Measurements from ENCODE around the gene LMAN1L. TPM values are rescaled to one million over a fixed set of nuclear protein-coding genes. Genes with fewer than 3 reads are reported as not detected.

The LMAN1L gene
- total and polyA plus RNA-seq, 4 experiments from 2014 or later: 0.23 to 0.39 TPM; not detected in 2

DNA sequence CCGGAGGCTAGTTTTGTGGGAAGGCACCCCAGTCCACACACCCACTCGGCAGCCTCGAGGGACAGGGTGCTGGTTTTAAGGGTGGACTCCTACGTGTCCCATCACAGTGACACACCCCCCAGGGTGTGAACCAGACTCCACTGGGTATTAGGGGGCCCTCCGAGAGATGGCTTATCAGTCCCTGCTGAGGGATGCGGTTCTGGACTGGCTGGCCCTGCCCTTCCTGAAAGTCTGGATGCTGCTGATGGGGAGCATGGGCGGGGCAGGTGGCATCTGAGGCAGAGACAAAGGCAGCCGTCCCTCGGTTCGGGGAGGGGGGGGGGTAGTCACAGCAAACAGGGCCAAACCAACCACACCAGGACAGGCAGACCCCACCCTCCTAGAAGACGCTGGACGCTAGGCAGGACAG is 31.3 kb downstream of the LMAN1L start:
- H3K4me3 ChIP-seq (ENCODE audit: low read length in 2 of 2): peak overlapping the region; percentile 30 to 83
- H3K36me3 ChIP-seq (ENCODE audit: insufficient read depth, low read length): peaks cover 18% of the 10 kb centered on the region
- H3K9me3 ChIP-seq (ENCODE audit: control insufficient read depth in 1 of 2, low read length in 2 of 2): no peaks in the 10 kb centered on the region
- H3K27ac ChIP-seq (ENCODE audit: low read depth, low read length): peak overlapping the region; percentile 77
- Mint-ChIP-seq H3K4me1 (peaks cover 37 to 57% (median 46%) of the 10 kb centered on the region in 4 donors), H3K27ac (peak overlapping the region; percentile 8 to 97 (median 93)), H3K4me3 (peak overlapping the region in 6 of 8 donors; percentile 41 to 92 (median 86)), H3K9me3 (no peaks in the 10 kb centered on the region), H3K27me3 (no peaks in the 10 kb centered on the region), H3K36me3 (peaks cover 18 to 42% of the 10 kb centered on the region in 2 donors)
- H3K27me3 ChIP-seq (ENCODE audit: insufficient read depth, low read length): no peaks in the 10 kb centered on the region
- no peak for DNase-seq
- intact Hi-C loops (cut with micrococcal nuclease): loop anchor here (1.0 to 5.0 kb wide), 5 partner anchors 46 to 212 kb away; partner anchors contain the start of genes COX5A and MPI
- ChIA-PET POLR2A (ENCODE audit: partially characterized antibody) (interaction anchor here (0.6 to 7.9 kb wide), 17 partner anchors 12 to 229 kb away, joined by 3 to 106 read pairs (median 10); partner anchors contain the start of genes CLK3, COX5A, CSK and FAM219B), CTCF (ENCODE audit: partially characterized antibody) (interaction anchor here (0.9 to 7.3 kb wide), 16 partner anchors 26 to 225 kb away, joined by 3 to 136 read pairs (median 10); partner anchors contain the start of genes COX5A, FAM219B and MPI)
- peaks cover 52% of the 10 kb centered on the region for H3K4me1 ChIP-seq (ENCODE audit: insufficient read depth, low read length)

DNA sequence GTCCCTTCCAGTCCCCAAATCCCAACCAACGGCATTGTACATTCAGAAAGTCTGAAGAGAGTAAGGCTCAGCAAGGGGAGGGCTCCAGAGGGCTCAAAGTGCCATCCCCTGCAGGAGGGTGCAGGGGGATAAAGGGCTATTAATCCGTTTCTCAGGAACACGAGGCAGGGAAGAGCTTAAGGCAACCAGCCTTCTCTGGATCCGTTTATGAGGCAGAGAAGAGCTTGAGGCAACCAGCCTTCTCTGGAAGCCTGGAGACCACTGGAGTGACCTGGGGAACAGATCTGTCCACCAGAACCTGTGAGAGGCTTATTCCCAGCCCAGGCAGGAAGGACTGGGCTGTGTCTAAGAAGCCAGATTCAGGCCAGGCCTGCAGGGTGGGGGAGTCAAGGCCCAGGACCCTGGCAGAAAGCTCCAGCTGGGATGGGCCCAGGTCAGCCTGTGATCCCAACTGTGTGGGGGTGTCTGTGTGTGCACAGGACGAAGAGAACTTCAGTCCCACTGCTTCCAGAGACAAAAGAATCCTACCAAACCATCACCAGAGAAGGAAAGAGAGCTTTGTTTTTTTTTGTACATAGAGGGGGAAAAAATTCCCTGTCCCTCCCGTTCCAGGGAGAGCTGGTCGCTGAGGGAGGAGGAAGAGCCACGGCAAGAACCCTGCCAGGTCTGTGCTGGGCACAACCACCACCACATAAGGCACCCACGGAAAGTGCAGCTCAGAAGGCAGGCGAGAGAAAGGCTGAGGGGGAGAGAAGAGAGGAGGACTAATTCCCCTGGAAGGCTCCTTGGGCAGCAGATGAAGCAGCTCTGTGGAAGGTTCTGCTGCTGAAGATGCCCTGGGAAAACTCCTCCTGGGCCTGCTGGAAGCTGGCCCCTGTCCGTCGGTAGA is 31.9 kb downstream of the LMAN1L start:
- H3K27me3 ChIP-seq (ENCODE audit: insufficient read depth, low read length): no peaks in the 10 kb centered on the region
- no peaks in the 10 kb centered on the region for H3K9me3 Mint-ChIP-seq
- H3K36me3 ChIP-seq (ENCODE audit: insufficient read depth, low read length): peaks cover 20% of the 10 kb centered on the region
- no peaks in the 10 kb centered on the region for H3K27me3 Mint-ChIP-seq
- H3K4me3 Mint-ChIP-seq: peak overlapping the region; percentile 67 to 92 (median 76)
- no peak for DNase-seq
- peak overlapping the region; percentile 77 for H3K27ac ChIP-seq (ENCODE audit: low read depth, low read length)
- H3K9me3 ChIP-seq (ENCODE audit: control insufficient read depth in 1 of 2, low read length in 2 of 2): no peaks in the 10 kb centered on the region
- intact Hi-C loops (cut with micrococcal nuclease): loop anchor here (1.0 to 5.0 kb wide), 4 partner anchors 29 to 212 kb away; partner anchors contain the start of genes FAM219B and SCAMP2
- peaks cover 20 to 42% of the 10 kb centered on the region in 2 donors for H3K36me3 Mint-ChIP-seq
- ChIA-PET CTCF (ENCODE audit: partially characterized antibody) (interaction anchor here (0.6 to 7.3 kb wide), 24 partner anchors 10 to 302 kb away, joined by 3 to 136 read pairs (median 4); partner anchors contain the start of genes COX5A, FAM219B and MPI), POLR2A (ENCODE audit: partially characterized antibody) (interaction anchor here (0.6 to 7.9 kb wide), 18 partner anchors 9 to 229 kb away, joined by 3 to 106 read pairs (median 8); partner anchors contain the start of genes CLK3, COX5A, CSK and FAM219B)
- peak overlapping the region in 1 of 2 donors; percentile 49 for H3K4me3 ChIP-seq (ENCODE audit: low read length in 2 of 2)
- peak overlapping the region; percentile 72 to 95 (median 91) for H3K27ac Mint-ChIP-seq
- peaks cover 37 to 57% (median 46%) of the 10 kb centered on the region in 4 donors for H3K4me1 Mint-ChIP-seq
- H3K4me1 ChIP-seq (ENCODE audit: insufficient read depth, low read length): peaks cover 52% of the 10 kb centered on the region

DNA sequence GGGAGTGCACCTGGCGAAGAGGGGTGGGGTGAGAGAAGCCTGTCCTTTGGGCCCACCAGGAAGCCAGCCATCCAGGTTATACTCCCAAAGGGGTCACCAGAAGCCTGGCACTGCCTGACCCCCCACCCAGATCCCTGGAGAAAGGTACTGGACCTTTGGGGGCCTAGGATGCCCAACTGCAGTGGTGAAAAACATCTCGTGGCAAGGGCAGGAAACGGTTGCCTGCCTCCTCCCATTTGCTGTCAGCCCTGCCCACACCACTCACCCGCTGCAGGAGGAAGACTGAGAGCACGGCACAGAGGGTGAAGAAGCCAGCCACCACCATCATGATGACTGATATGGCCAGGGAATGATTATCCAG is 32.6 kb downstream of the LMAN1L start:
- Mint-ChIP-seq H3K36me3 (peaks cover 23 to 47% of the 10 kb centered on the region in 2 donors), H3K27me3 (no peaks in the 10 kb centered on the region), H3K4me1 (peaks cover 37 to 57% (median 46%) of the 10 kb centered on the region in 4 donors), H3K4me3 (peak overlapping the region; percentile 67 to 92 (median 76)), H3K27ac (peak overlapping the region; percentile 72 to 95 (median 91)), H3K9me3 (no peaks in the 10 kb centered on the region)
- POLR2A ChIA-PET (ENCODE audit: partially characterized antibody): interaction anchor here (0.6 to 7.9 kb wide), 14 partner anchors 9 to 230 kb away, joined by 3 to 106 read pairs (median 13); partner anchors contain the start of genes CLK3, COX5A, CSK and FAM219B
- Histone ChIP-seq H3K4me3 (ENCODE audit: low read length in 2 of 2) (peak overlapping the region in 1 of 2 donors; percentile 49), H3K27ac (ENCODE audit: low read depth, low read length) (peak overlapping the region; percentile 77), H3K36me3 (ENCODE audit: insufficient read depth, low read length) (peaks cover 26% of the 10 kb centered on the region), H3K27me3 (ENCODE audit: insufficient read depth, low read length) (no peaks in the 10 kb centered on the region), H3K9me3 (ENCODE audit: control insufficient read depth in 1 of 2, low read length in 2 of 2) (no peaks in the 10 kb centered on the region), H3K4me1 (ENCODE audit: insufficient read depth, low read length) (peaks cover 52% of the 10 kb centered on the region)
- intact Hi-C loops (cut with micrococcal nuclease): loop anchor here (1.0 kb wide), 3 partner anchors 28 to 61 kb away; partner anchors contain the start of genes FAM219B and SCAMP2
- CTCF ChIA-PET (ENCODE audit: partially characterized antibody): interaction anchor here (0.6 to 7.3 kb wide), 20 partner anchors 9 to 303 kb away, joined by 3 to 136 read pairs (median 4); partner anchors contain the start of genes COX5A and FAM219B
- DNase-seq: peak; percentile 51 to 68 (median 56)

DNA sequence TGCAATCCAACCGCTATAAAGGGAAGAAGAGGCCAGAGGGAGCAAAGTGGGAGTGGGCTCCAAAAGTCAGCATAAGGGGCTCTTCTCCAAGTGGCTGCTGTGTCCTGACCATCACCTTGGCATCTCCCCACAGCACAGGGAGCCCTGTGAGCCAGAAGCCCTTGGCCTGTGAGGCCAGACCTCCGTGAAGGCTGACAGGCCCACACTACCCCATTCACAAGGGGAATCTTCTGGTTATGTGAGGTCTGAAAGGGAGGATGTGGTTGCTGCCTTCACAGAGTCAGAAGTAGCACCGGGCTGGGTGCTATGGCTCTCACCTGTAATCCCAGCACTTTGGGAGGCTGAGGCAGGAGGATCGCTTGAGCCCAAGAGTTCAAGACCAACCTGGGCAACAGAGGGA is 32.9 kb downstream of the LMAN1L start:
- Mint-ChIP-seq H3K4me1 (peaks cover 37 to 57% (median 46%) of the 10 kb centered on the region in 4 donors), H3K9me3 (no peaks in the 10 kb centered on the region), H3K27me3 (no peaks in the 10 kb centered on the region), H3K27ac (peak overlapping the region; percentile 72 to 95 (median 91)), H3K4me3 (peak overlapping the region; percentile 26 to 92 (median 76)), H3K36me3 (peaks cover 23 to 49% of the 10 kb centered on the region in 2 donors)
- POLR2A ChIA-PET (ENCODE audit: partially characterized antibody): interaction anchor here (0.6 to 7.9 kb wide), 11 partner anchors 8 to 63 kb away, joined by 3 to 106 read pairs (median 16); partner anchors contain the start of genes CSK, FAM219B and SCAMP2
- no peaks in the 10 kb centered on the region for H3K9me3 ChIP-seq (ENCODE audit: control insufficient read depth in 1 of 2, low read length in 2 of 2)
- peak overlapping the region; percentile 77 for H3K27ac ChIP-seq (ENCODE audit: low read depth, low read length)
- H3K27me3 ChIP-seq (ENCODE audit: insufficient read depth, low read length): no peaks in the 10 kb centered on the region
- H3K4me1 ChIP-seq (ENCODE audit: insufficient read depth, low read length): peaks cover 52% of the 10 kb centered on the region
- DNase-seq: peak in 2 of 5 donors; percentile 28 to 30
- intact Hi-C loops (cut with micrococcal nuclease): loop anchor here (1.0 kb wide), 3 partner anchors 28 to 61 kb away; partner anchors contain the start of genes FAM219B and SCAMP2
- peaks cover 30% of the 10 kb centered on the region for H3K36me3 ChIP-seq (ENCODE audit: insufficient read depth, low read length)
- peak overlapping the region in 1 of 2 donors; percentile 49 for H3K4me3 ChIP-seq (ENCODE audit: low read length in 2 of 2)
- CTCF ChIA-PET (ENCODE audit: partially characterized antibody): interaction anchor here (0.9 to 7.3 kb wide), 9 partner anchors 13 to 109 kb away, joined by 3 to 136 read pairs (median 10); partner anchors contain the start of gene FAM219B

DNA sequence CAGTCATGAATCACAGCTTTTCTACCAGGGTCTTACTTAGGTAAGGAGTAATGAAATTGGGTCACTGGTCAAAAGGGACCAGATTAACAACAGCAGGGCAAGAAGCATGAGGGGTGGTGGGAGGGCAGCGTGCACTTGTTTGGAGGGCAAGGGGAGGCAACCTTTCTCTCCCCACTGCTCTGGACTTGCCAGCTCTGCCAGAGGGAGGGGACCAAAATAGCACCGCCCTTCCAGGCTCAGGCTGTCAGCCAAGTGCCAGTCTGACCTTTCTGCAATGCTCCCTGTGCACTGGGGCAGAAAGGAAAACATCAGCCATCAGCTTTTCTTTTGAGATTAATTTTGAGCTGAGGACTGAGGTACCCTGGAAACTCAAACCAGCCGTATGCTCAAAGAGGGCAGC is 34.8 kb downstream of the LMAN1L start:
- Mint-ChIP-seq H3K36me3 (peaks cover 32 to 59% of the 10 kb centered on the region in 2 donors), H3K27ac (peak overlapping the region in 6 of 7 donors; percentile 35 to 68 (median 46)), H3K4me1 (peaks cover 23 to 40% (median 31%) of the 10 kb centered on the region in 4 donors), H3K27me3 (no peaks in the 10 kb centered on the region), H3K4me3 (no peak overlapping the region), H3K9me3 (no peaks in the 10 kb centered on the region)
- no peaks in the 10 kb centered on the region for H3K9me3 ChIP-seq (ENCODE audit: control insufficient read depth in 1 of 2, low read length in 2 of 2)
- POLR2A ChIA-PET (ENCODE audit: partially characterized antibody): interaction anchor here (0.5 to 7.9 kb wide), 7 partner anchors 9 to 59 kb away, joined by 3 to 106 read pairs (median 6); partner anchors contain the start of genes FAM219B and SCAMP2
- CTCF ChIA-PET (ENCODE audit: partially characterized antibody): interaction anchor here (1.3 to 1.7 kb wide), 3 partner anchors 22 to 76 kb away, joined by 4 to 9 read pairs (median 5); no protein-coding TSS in a partner anchor
- peaks cover 48% of the 10 kb centered on the region for H3K36me3 ChIP-seq (ENCODE audit: insufficient read depth, low read length)
- no peak overlapping the region for H3K27ac ChIP-seq (ENCODE audit: low read depth, low read length)
- intact Hi-C loops (cut with micrococcal nuclease): no loop called here
- H3K27me3 ChIP-seq (ENCODE audit: insufficient read depth, low read length): no peaks in the 10 kb centered on the region
- peaks cover 34% of the 10 kb centered on the region for H3K4me1 ChIP-seq (ENCODE audit: insufficient read depth, low read length)
- no peak for DNase-seq
- H3K4me3 ChIP-seq (ENCODE audit: low read length in 2 of 2): no peak overlapping the region

DNA sequence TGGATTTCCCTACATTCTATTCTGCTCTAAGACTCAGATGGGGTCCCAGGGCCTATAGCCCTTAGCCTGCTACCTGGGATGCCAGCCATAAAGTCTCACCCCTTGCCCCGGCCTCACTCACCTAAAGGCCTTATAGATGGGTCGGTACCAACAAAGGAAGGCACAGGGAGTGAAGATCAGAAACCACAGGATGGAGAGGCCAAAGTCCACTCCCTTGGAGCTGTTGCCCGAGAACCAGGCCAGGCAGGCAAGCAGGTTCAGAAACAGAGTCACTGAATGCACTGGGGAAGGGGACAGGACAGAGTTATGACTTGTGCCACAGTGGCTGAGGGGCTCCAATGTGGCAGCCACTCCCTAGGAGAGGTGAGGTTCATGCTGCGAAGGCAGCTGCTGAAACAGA is 37.8 kb downstream of the LMAN1L start:
- ChIA-PET CTCF (ENCODE audit: partially characterized antibody) (interaction anchor here (1.2 to 2.9 kb wide), 2 partner anchors 51 to 214 kb away, joined by 3 to 10 read pairs; no protein-coding TSS in a partner anchor), POLR2A (ENCODE audit: partially characterized antibody) (no interaction called here)
- Histone ChIP-seq H3K4me3 (ENCODE audit: low read length in 2 of 2) (no peak overlapping the region), H3K4me1 (ENCODE audit: insufficient read depth, low read length) (peaks cover 10% of the 10 kb centered on the region), H3K27ac (ENCODE audit: low read depth, low read length) (no peak overlapping the region), H3K36me3 (ENCODE audit: insufficient read depth, low read length) (peaks cover 68% of the 10 kb centered on the region), H3K9me3 (ENCODE audit: control insufficient read depth in 1 of 2, low read length in 2 of 2) (no peaks in the 10 kb centered on the region), H3K27me3 (ENCODE audit: insufficient read depth, low read length) (no peaks in the 10 kb centered on the region)
- Mint-ChIP-seq H3K4me1 (peaks cover 8 to 17% (median 13%) of the 10 kb centered on the region in 4 donors), H3K9me3 (no peaks in the 10 kb centered on the region), H3K4me3 (no peak overlapping the region), H3K27ac (peak overlapping the region in 3 of 7 donors; percentile 6 to 35 (median 24)), H3K27me3 (no peaks in the 10 kb centered on the region), H3K36me3 (peaks cover 33 to 62% of the 10 kb centered on the region in 2 donors)
- no peak for DNase-seq
- intact Hi-C loops (cut with micrococcal nuclease): no loop called here

Data from CD4-positive, alpha-beta memory T cell (primary cell).